ENCODE measurements around the gene ZNF830.
"Not testable (repeated sequence)": the region's sequence is repeated elsewhere in the genome, so short reads cannot be mapped to it uniquely, and the experiment has no call there.

ZNF830 gene

GRCh38 chr17:34991606-34992005, 30.3 kb downstream of the ZNF830 start:
- DNase-seq, result no peak

GRCh38 chr17:34993031-34993430, 31.7 kb downstream of the ZNF830 start:
- DNase-seq, result no peak

- DNase-seq, result no peak
Measured at GRCh38 chr17:34996422-34997285, 35.3 kb downstream of the ZNF830 start.

GRCh38 chr17:34997355-34997862, 36.1 kb downstream of the ZNF830 start:
- DNase-seq, result no peak

- peak; percentile 32 to 78 (median 71) for DNase-seq
Measured at GRCh38 chr17:34998205-34998604, 36.9 kb downstream of the ZNF830 start.

GRCh38 chr17:34999456-34999855, 38.1 kb downstream of the ZNF830 start:
- DNase-seq, result no peak

GRCh38 chr17:35000965-35001364, 39.6 kb downstream of the ZNF830 start:
- DNase-seq, result not testable (repeated sequence)

GRCh38 chr17:35001549-35001948, 40.2 kb downstream of the ZNF830 start:
- DNase-seq, result no peak

GRCh38 chr17:35002876-35003551, 41.7 kb downstream of the ZNF830 start:
- DNase-seq, result no peak

GRCh38 chr17:35003778-35004177, 42.4 kb downstream of the ZNF830 start:
- no peak for DNase-seq

- no peak for DNase-seq
Measured at GRCh38 chr17:35006345-35006744, 45.0 kb downstream of the ZNF830 start.

- no peak for DNase-seq
Measured at GRCh38 chr17:35006961-35007360, 45.6 kb downstream of the ZNF830 start.

- DNase-seq, result no peak
Measured at GRCh38 chr17:35010093-35010492, 48.8 kb downstream of the ZNF830 start.

GRCh38 chr17:35011671-35012216, 50.4 kb downstream of the ZNF830 start:
- DNase-seq, result no peak
